Smooth muscle cell (in vitro differentiated cells): ENCODE measurements around the gene TEX54. TPM values are rescaled to one million over a fixed set of nuclear protein-coding genes. Genes with fewer than 3 reads are reported as not detected.
"Not testable (repeated sequence)": the region's sequence is repeated elsewhere in the genome, so short reads cannot be mapped to it uniquely, and the experiment has no call there.

ENCODE experiments used
- DNase-seq: peaks from one replicate; lab custom pipeline; 2025; ENCODE audit not compliant: unreplicated experiment; lab: John Stamatoyannopoulos, UW
- H2AFZ ChIP-seq: fragments of 200-600 bp; sonication (generic); 2 replicates; pipeline ENCODE4 v1.6.0; 2016; ENCODE audit warnings: antibody characterized with exemption, low read depth, mild to moderate bottlenecking
- H3F3A ChIP-seq: fragments of 200-600 bp; sonication (generic); 2 replicates; pipeline ENCODE4 v1.6.0; 2017; ENCODE audit warnings: antibody characterized with exemption, low read depth
- H3K27ac ChIP-seq: fragments of 200-600 bp; sonication (generic); 2 replicates; pipeline ENCODE4 v1.5.1; 2016; ENCODE audit warnings: low read depth, mild to moderate bottlenecking
- H3K27me3 ChIP-seq: fragments of 200-600 bp; sonication (generic); 2 replicates; pipeline ENCODE4 v1.6.1; 2016; ENCODE audit warnings: low read depth, mild to moderate bottlenecking
- H3K36me3 ChIP-seq: fragments of 200-600 bp; sonication (generic); 2 replicates; pipeline ENCODE4 v1.5.1; 2016; ENCODE audit warnings: low read depth
- H3K4me1 ChIP-seq: fragments of 200-600 bp; sonication (generic); 2 replicates; pipeline ENCODE4 v1.5.1; 2016; ENCODE audit warnings: low read depth
- H3K4me2 ChIP-seq: fragments of 200-600 bp; sonication (generic); 2 replicates; pipeline ENCODE4 v1.6.0; 2016; ENCODE audit warnings: mild to moderate bottlenecking
- H3K4me3 ChIP-seq: fragments of 200-600 bp; sonication (generic); 2 replicates; pipeline ENCODE4 v1.5.1; 2016; ENCODE audit warnings: mild to moderate bottlenecking
- H3K79me2 ChIP-seq: fragments of 200-600 bp; sonication (generic); 2 replicates; pipeline ENCODE4 v1.6.0; 2016; ENCODE audit warnings: low read depth, mild to moderate bottlenecking
- H3K9ac ChIP-seq: fragments of 200-600 bp; sonication (generic); 2 replicates; pipeline ENCODE4 v1.6.0; 2016; ENCODE audit warnings: low read depth
- H3K9me3 ChIP-seq: fragments of 200-600 bp; sonication (generic); replicated peaks from 2 replicates; pipeline ENCODE4 v1.5.1; 2016; ENCODE audit warnings: low read depth
- H4K20me1 ChIP-seq: fragments of 200-600 bp; sonication (generic); 2 replicates; pipeline ENCODE4 v1.6.0; 2016; ENCODE audit warnings: low read depth
- CTCF ChIP-seq: fragments of 200-600 bp; sonication (generic); IDR thresholded peaks from 2 replicates; pipeline ENCODE4 v1.5.1; 2017; ENCODE audit warnings: borderline replicate concordance, mild to moderate bottlenecking, antibody characterized with exemption; ENCODE audit not compliant: insufficient read depth, poor library complexity, severe bottlenecking
- WGBS: methylation state at CpG from one replicate; pipeline ENCODE4 v1.1.7; 2016; ENCODE audit warnings: low lambda C conversion rate; 5-methylcytosine and 5-hydroxymethylcytosine counted together
- polyA plus RNA-seq: library from polyadenylated mRNA; unstranded; fragments of >200 nt; fragmentation: Nextera tagmentation; extraction: Ambion mirVana; gene quantifications from 2 replicates; pipeline ENCODE4 v1.2.1, GENCODE V29; 2016
- total RNA-seq: library from RNA; depleted of rRNA; stranded (reverse); fragments of >200 nt; gene quantifications from 2 replicates; pipeline ENCODE4 v1.2.3, GENCODE V29; 2014

Gene TEX54
- total and polyA plus RNA-seq, 2 experiments from 2014 or later = 1.4 TPM; not detected in 1

DNA sequence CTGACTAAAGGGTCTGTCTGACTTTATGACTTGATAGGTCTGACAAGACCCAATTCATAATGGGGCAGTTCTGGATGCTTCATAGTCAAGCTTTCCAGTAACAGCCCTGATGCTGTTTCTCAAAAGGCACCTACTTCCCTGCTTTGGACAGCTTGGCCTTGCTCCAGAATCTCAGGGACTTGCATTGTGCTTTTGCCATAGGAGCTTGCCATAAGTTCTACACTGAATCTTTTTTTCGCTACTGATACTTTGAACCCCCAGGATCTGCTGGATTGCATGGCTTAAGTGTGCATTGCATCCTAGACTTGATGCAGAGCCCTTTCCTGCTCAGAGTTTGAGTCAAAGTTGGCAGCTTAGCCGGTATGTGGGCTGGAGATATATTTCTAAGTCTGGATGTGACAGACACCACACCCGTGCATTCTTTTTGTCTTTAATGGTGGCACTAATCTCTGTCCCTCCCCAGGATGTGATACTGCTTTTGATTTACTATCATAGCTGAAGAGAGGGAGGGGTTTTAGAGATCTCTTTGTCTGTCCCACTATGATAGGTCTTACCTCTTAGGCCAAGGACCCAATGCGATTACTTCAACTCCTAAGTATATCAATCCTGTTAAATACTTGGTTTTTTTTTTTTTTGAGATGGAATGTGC, 31.2 kb upstream of the TEX54 start:
- Histone ChIP-seq H4K20me1 (no peaks in the 10 kb centered on the region), H3K4me3 (no peak overlapping the region), H3K4me1 (peaks cover 6% of the 10 kb centered on the region), H3K4me2 (no peak overlapping the region), H3K27ac (no peak overlapping the region), H3K9me3 (no peaks in the 10 kb centered on the region), H3K27me3 (no peaks in the 10 kb centered on the region), H3K9ac (no peak overlapping the region), H2AFZ (no peak overlapping the region), H3K79me2 (peaks cover 35% of the 10 kb centered on the region), H3K36me3 (no peaks in the 10 kb centered on the region), H3F3A (peaks cover 14% of the 10 kb centered on the region)
- no peak for DNase-seq
- WGBS = 66% methylated on average over 4 of the region's 4 CpGs
- no peak for TF ChIP-seq CTCF

GRCh38 chr11:62861564-62862192, 29.0 kb upstream of the TEX54 start:
- DNase-seq, H3K9me3 ChIP-seq, H3K4me3 ChIP-seq, H3K36me3 ChIP-seq, H3K9ac ChIP-seq, H3K27me3 ChIP-seq, H2AFZ ChIP-seq, H4K20me1 ChIP-seq: not testable (repeated sequence)
- 69% methylated on average over 16 of the region's 16 CpGs for WGBS
- Histone ChIP-seq H3F3A (peaks cover 20% of the 10 kb centered on the region), H3K79me2 (peaks cover 21% of the 10 kb centered on the region), H3K4me2 (peak overlapping the region; percentile 96), H3K27ac (peak overlapping the region; percentile 64), H3K4me1 (peaks cover 19% of the 10 kb centered on the region)

DNA sequence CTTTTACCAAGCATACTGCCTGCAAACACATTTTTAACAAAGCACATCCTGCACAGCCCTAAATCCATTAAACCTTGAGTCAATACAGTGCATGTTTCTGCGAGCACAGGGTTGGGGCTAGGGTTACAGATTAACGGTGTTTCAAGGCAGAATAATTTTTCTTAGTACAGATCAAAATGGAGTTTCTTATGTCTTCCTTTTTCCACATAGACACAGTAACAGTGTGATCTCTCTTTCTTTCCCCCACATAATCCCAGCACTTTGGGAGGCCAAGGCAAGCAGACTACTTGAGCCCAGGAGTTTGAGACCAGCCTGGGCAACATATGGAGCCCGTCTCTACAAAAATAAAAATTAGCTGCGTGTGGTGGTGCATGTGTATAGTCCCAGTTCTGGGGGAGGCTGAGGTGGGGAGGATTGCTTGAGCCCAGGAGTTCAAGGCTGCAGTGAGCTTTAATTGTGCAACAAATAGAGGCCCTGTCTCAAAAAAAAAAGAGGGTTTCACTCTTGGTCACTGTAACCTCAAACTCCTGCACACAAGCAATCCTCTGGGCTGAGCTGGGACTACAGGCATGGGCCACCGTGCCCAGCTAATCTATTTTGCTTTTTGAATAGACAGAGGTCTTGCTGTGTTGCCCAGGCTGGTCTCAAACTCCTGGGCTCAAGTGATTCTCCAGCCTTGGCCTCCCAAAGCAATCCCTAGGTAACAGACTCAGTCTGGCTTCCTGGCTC, 28.4 kb upstream of the TEX54 start:
- H3K4me1 ChIP-seq = peaks cover 19% of the 10 kb centered on the region
- peaks cover 19% of the 10 kb centered on the region for H3K79me2 ChIP-seq
- DNase-seq = no peak
- peaks cover 26% of the 10 kb centered on the region for H3F3A ChIP-seq
- H3K9me3 ChIP-seq = no peaks in the 10 kb centered on the region
- H3K4me2 ChIP-seq = peak overlapping the region; percentile 96
- 35% methylated on average over 5 of the region's 5 CpGs for WGBS
- no peaks in the 10 kb centered on the region for H4K20me1 ChIP-seq
- H3K27me3 ChIP-seq = no peaks in the 10 kb centered on the region
- H3K27ac ChIP-seq = peak overlapping the region; percentile 64
- peak overlapping the region; percentile 57 for H2AFZ ChIP-seq
- no peak overlapping the region for H3K4me3 ChIP-seq
- no peak for TF ChIP-seq CTCF
- H3K9ac ChIP-seq = no peak overlapping the region
- no peaks in the 10 kb centered on the region for H3K36me3 ChIP-seq

DNA sequence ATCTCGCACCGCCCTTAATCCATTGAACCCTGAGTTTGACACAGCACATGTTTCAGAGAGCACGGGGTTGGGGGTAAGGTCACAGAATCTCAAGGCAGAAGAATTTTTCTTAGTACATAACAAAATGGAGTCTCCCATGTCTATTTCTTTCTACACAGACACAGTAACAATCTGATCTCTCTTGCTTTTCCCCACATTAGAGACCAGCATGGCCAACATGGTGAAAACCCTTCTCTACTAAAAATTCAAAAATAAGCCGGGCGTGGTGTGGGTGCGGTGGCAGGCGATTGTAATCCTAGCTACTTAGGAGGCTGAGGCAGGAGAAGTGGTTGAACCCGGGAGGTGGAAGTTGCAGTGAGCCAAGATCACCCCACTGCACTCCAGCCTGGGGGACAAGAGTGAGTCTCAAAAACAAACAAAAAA, 26.7 kb upstream of the TEX54 start:
- H2AFZ ChIP-seq, H3K36me3 ChIP-seq, H3K4me3 ChIP-seq, H3K9me3 ChIP-seq, H3K9ac ChIP-seq, DNase-seq, H3K27me3 ChIP-seq: not testable (repeated sequence)
- Histone ChIP-seq H3K79me2 (peaks cover 26% of the 10 kb centered on the region), H3K4me2 (peak overlapping the region; percentile 96), H3K27ac (peak overlapping the region; percentile 64), H3F3A (peaks cover 36% of the 10 kb centered on the region), H3K4me1 (peaks cover 28% of the 10 kb centered on the region), H4K20me1 (peaks cover 12% of the 10 kb centered on the region)
- 57% methylated on average over 8 of the region's 8 CpGs for WGBS
